AG09319 (cell line): ENCODE data around the gene SEMA3A.
"Not testable (repeated sequence)": the region's sequence is repeated elsewhere in the genome, so short reads cannot be mapped to it uniquely, and the experiment has no call there.

Experiments
- DNase-seq: peaks from one replicate; pipeline ENCODE4 v3.0.0-alpha.2; 2010; ENCODE audit warnings: low read depth; ENCODE audit errors: extremely low read depth
- TF ChIP-seq, protein P1 (sequence below): IDR thresholded peaks from 2 replicates; pipeline ENCODE4 v1.5.1; 2011; ENCODE audit warnings: low read depth, mild to moderate bottlenecking, inconsistent platforms, low read length, moderate library complexity

Gene SEMA3A

DNA sequence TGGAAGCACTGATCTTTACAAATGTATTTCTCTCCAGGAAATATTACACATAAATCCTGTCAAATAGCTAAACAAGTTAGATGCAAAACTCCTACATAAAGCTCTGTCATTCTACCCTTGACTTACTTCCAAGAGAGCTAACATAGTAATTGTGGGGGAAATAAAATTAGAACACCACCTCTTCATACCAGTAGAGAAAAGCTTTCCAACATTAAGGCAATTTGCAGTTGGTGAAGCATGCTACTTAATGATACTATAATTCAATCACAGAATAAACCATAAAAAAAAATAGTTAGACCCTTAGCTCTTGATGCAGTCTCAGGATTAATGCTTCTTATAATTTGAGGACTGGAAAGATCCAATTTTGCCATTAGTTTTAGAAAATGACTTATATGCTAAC is 35.2 kb downstream of the SEMA3A start:
- TF ChIP-seq, protein P1, sequence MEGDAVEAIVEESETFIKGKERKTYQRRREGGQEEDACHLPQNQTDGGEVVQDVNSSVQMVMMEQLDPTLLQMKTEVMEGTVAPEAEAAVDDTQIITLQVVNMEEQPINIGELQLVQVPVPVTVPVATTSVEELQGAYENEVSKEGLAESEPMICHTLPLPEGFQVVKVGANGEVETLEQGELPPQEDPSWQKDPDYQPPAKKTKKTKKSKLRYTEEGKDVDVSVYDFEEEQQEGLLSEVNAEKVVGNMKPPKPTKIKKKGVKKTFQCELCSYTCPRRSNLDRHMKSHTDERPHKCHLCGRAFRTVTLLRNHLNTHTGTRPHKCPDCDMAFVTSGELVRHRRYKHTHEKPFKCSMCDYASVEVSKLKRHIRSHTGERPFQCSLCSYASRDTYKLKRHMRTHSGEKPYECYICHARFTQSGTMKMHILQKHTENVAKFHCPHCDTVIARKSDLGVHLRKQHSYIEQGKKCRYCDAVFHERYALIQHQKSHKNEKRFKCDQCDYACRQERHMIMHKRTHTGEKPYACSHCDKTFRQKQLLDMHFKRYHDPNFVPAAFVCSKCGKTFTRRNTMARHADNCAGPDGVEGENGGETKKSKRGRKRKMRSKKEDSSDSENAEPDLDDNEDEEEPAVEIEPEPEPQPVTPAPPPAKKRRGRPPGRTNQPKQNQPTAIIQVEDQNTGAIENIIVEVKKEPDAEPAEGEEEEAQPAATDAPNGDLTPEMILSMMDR: no peak
- no peak for DNase-seq

DNA sequence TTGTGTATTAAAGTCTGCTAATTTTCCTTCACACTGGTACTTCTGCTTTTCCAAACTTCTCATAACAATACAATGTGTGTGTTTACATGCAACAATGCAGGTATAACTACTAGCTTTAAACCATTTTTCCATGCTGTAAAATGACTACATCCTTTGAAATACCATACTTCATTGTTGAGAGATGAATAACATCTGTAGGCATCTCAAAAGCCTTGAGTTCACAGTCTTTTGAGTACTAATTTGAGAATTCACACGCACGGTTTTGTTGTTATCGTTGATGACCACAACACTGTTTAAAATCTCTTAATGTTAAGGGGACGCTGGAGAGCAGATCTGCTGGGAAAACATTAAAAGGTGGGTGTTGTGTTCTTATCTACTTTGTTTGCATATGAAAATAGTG is 37.4 kb downstream of the SEMA3A start:
- no peak for DNase-seq
- TF ChIP-seq, protein P1: no peak

- TF ChIP-seq, protein P1: no peak
- no peak for DNase-seq
Observed at GRCh38 chr7:84154991-84155781, 39.4 kb downstream of the SEMA3A start.

GRCh38 chr7:84152995-84153394 is 41.6 kb downstream of the SEMA3A start:
- TF ChIP-seq, protein P1: no peak
- no peak for DNase-seq

GRCh38 chr7:84150370-84150769 is 44.2 kb downstream of the SEMA3A start:
- not testable (repeated sequence) for DNase-seq

DNA sequence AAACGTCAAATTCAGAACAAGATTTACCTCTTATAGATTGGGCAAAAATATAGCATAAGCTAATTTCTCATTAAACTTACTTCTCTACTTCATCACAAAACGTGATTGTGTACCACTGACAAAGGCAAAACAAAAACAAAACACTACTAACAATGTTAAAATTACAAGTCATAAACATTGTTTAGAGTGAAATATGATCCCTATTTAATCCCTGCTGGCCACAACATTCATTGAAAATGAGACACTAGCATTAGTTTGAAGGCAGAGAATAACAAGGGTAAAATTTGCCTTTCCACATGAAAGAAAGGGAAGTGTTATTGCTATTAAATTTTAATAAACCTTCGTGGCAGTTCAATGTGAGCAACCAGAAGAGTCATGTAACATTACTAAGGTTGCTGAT is 45.0 kb downstream of the SEMA3A start:
- TF ChIP-seq, protein P1: no peak
- no peak for DNase-seq

DNA sequence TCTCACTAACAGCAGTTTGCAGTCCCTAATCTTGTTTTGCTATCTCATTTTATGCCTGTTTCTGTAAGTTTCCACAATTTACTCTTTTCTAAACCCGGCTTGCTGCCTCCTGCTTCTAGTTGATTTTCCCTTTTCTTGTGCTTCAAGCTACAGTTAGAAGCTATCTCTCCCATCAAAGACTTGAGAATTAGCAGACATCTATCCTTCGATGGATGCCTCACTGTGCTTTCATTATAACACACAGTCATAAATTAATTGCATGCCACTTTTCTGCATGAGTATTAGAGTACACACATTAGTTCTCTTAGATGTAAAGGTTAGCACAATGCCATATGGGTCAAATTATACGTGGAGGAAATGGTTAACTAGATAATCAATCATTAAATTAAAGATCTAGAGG is 48.7 kb downstream of the SEMA3A start:
- TF ChIP-seq, protein P1: no peak
- DNase-seq: no peak

DNA sequence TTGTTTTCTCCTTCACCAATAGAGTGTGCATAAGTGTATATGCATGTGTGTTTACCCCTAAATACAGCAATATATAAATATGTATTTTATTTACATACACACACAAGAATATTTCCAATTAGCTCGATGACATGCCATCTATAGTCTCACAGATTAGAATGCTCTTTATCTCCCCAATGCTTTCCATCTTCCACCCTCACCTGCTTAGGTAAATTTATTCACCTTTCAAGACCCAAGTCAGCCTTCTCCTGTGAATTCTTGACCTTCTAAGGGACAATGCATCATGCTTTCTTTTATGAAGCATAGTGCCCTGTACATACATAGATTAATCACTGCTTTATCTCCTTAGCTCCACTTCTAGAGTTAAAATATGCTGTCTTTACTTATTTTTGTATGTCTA is 49.7 kb downstream of the SEMA3A start:
- no peak for DNase-seq
- TF ChIP-seq, protein P1: no peak
